NCI-H1092 treated with DMSO at 0.1 percent for 48 hours (cell line): ENCODE measurements around the gene TIMM9.
"Not testable (repeated sequence)": the region's sequence is repeated elsewhere in the genome, so short reads cannot be mapped to it uniquely, and the experiment has no call there.

ENCODE experiments used
- DNase-seq: peaks from one replicate; lab custom pipeline; 2025; lab: John Stamatoyannopoulos, UW

TIMM9 gene

GRCh38 chr14:58427281-58428117, at the start of gene TIMM9, which contains the start of gene KIAA0586:
TIMM9 (minus strand) TSS chr14:58427531; CDS start chr14:58411945, 15,586 bp downstream.
KIAA0586 (plus strand) TSS chr14:58427719; CDS start chr14:58428265, 546 bp downstream.
- DNase-seq, result peak; percentile 99

GRCh38 chr14:58476320-58476719, 49.0 kb upstream of the TIMM9 start:
- no peak for DNase-seq

GRCh38 chr14:58469309-58469708, 42.0 kb upstream of the TIMM9 start:
- no peak for DNase-seq

GRCh38 chr14:58467575-58467974, 40.2 kb upstream of the TIMM9 start:
- no peak for DNase-seq

- DNase-seq, result no peak
These were observed 39.1 kb upstream of the TIMM9 start for GRCh38 chr14:58466459-58466858.

GRCh38 chr14:58465421-58465820, 38.1 kb upstream of the TIMM9 start:
- DNase-seq, result no peak

- no peak for DNase-seq
These were observed 37.3 kb upstream of the TIMM9 start for GRCh38 chr14:58464652-58465051.

- no peak for DNase-seq
These were observed 35.8 kb upstream of the TIMM9 start for GRCh38 chr14:58463147-58463546.

- no peak for DNase-seq
These were observed 33.4 kb upstream of the TIMM9 start for GRCh38 chr14:58460772-58461171.

- DNase-seq, result no peak
These were observed 28.4 kb upstream of the TIMM9 start for GRCh38 chr14:58455593-58456265.

GRCh38 chr14:58444627-58445026, 17.3 kb upstream of the TIMM9 start:
- DNase-seq, result no peak

GRCh38 chr14:58439476-58439875, 12.1 kb upstream of the TIMM9 start:
- DNase-seq, result no peak

- DNase-seq, result no peak
These were observed 2.8 kb upstream of the TIMM9 start for GRCh38 chr14:58430156-58430555.

- DNase-seq, result peak; percentile 58
These were observed 870 bp upstream of the TIMM9 start for GRCh38 chr14:58428118-58428683.

GRCh38 chr14:58426670-58427280, 556 bp downstream of the TIMM9 start:
- peak; percentile 91 for DNase-seq

GRCh38 chr14:58416934-58417333, 10.4 kb downstream of the TIMM9 start:
- DNase-seq, result not testable (repeated sequence)

- no peak for DNase-seq
These were observed 11.4 kb downstream of the TIMM9 start for GRCh38 chr14:58415636-58416547.

GRCh38 chr14:58414845-58415244, 12.5 kb downstream of the TIMM9 start:
- DNase-seq, result no peak

- DNase-seq, result no peak
These were observed 18.6 kb downstream of the TIMM9 start for GRCh38 chr14:58408681-58409215.

- no peak for DNase-seq
These were observed 25.7 kb downstream of the TIMM9 start for GRCh38 chr14:58401587-58401986.

- DNase-seq, result no peak
These were observed 28.4 kb downstream of the TIMM9 start for GRCh38 chr14:58398895-58399294.
